Karpas-422 (cell line): ENCODE results near the gene CAPZA3. TPM values are rescaled to one million over a fixed set of nuclear protein-coding genes. Genes with fewer than 3 reads are reported as not detected.
"Not testable (repeated sequence)": the region's sequence is repeated elsewhere in the genome, so short reads cannot be mapped to it uniquely, and the experiment has no call there.

Experiments used
- DNase-seq: peaks from one replicate; pipeline ENCODE4 v3.0.0-alpha.2; 2015
- H2AFZ ChIP-seq: fragments of 200-600 bp; sonication (generic); 2 replicates; pipeline ENCODE4 v1.6.1; 2014; ENCODE audit warnings: antibody characterized with exemption, low read length, mixed read lengths
- H3K27ac ChIP-seq: fragments of 200-600 bp; sonication (generic); 2 replicates; pipeline ENCODE4 v1.5.1; 2014; ENCODE audit warnings: mild to moderate bottlenecking, low read length, moderate library complexity
- H3K27me3 ChIP-seq: fragments of 200-600 bp; sonication (generic); 2 replicates; pipeline ENCODE4 v1.6.1; 2014; ENCODE audit warnings: low read length, mixed read lengths
- H3K36me3 ChIP-seq: fragments of 200-600 bp; sonication (generic); 2 replicates; pipeline ENCODE4 v1.6.1; 2014; ENCODE audit warnings: low read length, mixed read lengths; ENCODE audit not compliant: insufficient read depth
- H3K4me1 ChIP-seq: fragments of 200-600 bp; sonication (generic); 2 replicates; pipeline ENCODE4 v1.6.1; 2014; ENCODE audit warnings: mild to moderate bottlenecking, low read length, mixed read lengths
- H3K4me2 ChIP-seq: fragments of 200-600 bp; sonication (generic); 2 replicates; pipeline ENCODE4 v1.6.1; 2014; ENCODE audit warnings: low read length, low read depth, mild to moderate bottlenecking; ENCODE audit not compliant: poor library complexity, severe bottlenecking
- H3K4me3 ChIP-seq: fragments of 200-600 bp; sonication (generic); 2 replicates; pipeline ENCODE4 v1.5.1; 2014; ENCODE audit warnings: mild to moderate bottlenecking, antibody characterized with exemption, low read length, mixed read lengths
- H3K79me2 ChIP-seq: fragments of 200-600 bp; sonication (generic); 2 replicates; pipeline ENCODE4 v1.6.1; 2014; ENCODE audit warnings: mild to moderate bottlenecking, low read length, mixed read lengths
- H3K9ac ChIP-seq: fragments of 200-600 bp; sonication (generic); 2 replicates; pipeline ENCODE4 v1.6.0; 2014; ENCODE audit warnings: low read length
- H3K9me2 ChIP-seq: fragments of 200-600 bp; sonication (generic), shearing (Covaris generic); replicated peaks from 2 replicates; pipeline ENCODE4 v1.6.0; 2014; ENCODE audit warnings: mild to moderate bottlenecking, low read length, moderate library complexity; ENCODE audit not compliant: insufficient read depth
- H3K9me3 ChIP-seq: fragments of 300-700, 200-600 bp; sonication (generic); 2 replicates; pipeline ENCODE4 v1.6.1; 2014; ENCODE audit warnings: low read length, mixed read lengths
- H4K20me1 ChIP-seq: fragments of 200-600 bp; sonication (generic); 2 replicates; pipeline ENCODE4 v1.6.1; 2014; ENCODE audit warnings: mild to moderate bottlenecking, antibody characterized with exemption, low read length, low read depth; ENCODE audit not compliant: insufficient read depth
- total RNA-seq: library from RNA; depleted of rRNA; stranded (reverse); fragments of >200 nt; shearing (Covaris generic); gene quantifications from 2 replicates; pipeline ENCODE4 v1.2.3, GENCODE V29; 2014; ENCODE audit warnings: low replicate concordance; rRNA removed

CAPZA3 gene
- total RNA-seq, 1 experiment from 2014 or later = not detected

- not testable (repeated sequence) for H3K27ac ChIP-seq, H3K9ac ChIP-seq, H3K36me3 ChIP-seq, DNase-seq, H4K20me1 ChIP-seq, H3K9me2 ChIP-seq, H3K9me3 ChIP-seq, H3K4me2 ChIP-seq, H3K4me3 ChIP-seq, H2AFZ ChIP-seq, H3K4me1 ChIP-seq, H3K79me2 ChIP-seq, H3K27me3 ChIP-seq
Observed at GRCh38 chr12:18766479-18766878, 28.6 kb downstream of the CAPZA3 start.

DNA sequence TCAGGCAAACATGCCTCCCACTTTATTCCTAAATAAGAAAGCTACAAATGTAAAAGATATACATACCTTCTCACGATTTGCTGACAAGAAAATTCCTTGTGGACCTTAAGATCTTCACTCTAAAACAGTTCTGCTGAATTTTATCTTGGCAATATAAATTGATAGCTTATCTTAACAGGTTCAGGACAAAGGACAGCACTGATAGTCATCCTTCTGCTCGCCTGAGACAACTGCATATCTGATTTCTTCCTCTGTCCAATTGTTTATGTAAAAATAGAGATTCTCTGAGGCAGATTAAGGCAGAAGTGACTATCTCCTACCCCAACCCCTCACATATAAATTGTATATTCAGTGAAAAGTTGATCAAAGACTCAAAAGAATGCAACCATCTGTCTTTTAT, 44.9 kb downstream of the CAPZA3 start:
- Histone ChIP-seq H3K36me3 (no peaks in the 10 kb centered on the region), H3K27me3 (no peaks in the 10 kb centered on the region), H3K9ac (no peak overlapping the region), H3K9me2 (no peaks in the 10 kb centered on the region), H2AFZ (no peak overlapping the region), H3K4me3 (no peak overlapping the region), H3K79me2 (no peaks in the 10 kb centered on the region), H3K27ac (no peak overlapping the region), H4K20me1 (no peaks in the 10 kb centered on the region), H3K4me1 (no peaks in the 10 kb centered on the region), H3K9me3 (no peaks in the 10 kb centered on the region), H3K4me2 (no peak overlapping the region)
- DNase-seq = no peak

DNA sequence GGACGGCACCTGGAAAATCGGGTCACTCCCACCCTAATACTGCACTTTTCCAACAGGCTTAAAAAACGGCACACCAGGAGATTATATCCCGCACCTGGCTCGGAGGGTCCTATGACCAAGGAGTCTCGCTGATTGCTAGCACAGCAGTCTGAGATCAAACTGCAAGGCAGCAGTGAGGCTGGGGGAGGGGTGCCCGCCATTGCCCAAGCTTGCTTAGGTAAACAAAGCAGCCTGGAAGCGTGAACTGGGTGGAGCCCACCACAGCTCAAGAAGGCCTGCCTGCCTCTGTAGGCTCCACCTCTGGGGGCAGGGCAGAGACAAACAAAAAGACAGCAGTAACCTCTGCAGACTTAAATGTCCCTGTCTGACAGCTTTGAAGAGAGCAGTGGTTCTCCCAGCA, 47.5 kb downstream of the CAPZA3 start:
- not testable (repeated sequence) for H3K9ac ChIP-seq, H3K4me2 ChIP-seq, H3K4me3 ChIP-seq, H4K20me1 ChIP-seq, H3K9me2 ChIP-seq, H3K36me3 ChIP-seq, H3K79me2 ChIP-seq, H3K27ac ChIP-seq, H3K4me1 ChIP-seq, H3K27me3 ChIP-seq, H3K9me3 ChIP-seq, DNase-seq, H2AFZ ChIP-seq

Other genes with a start within 250 kb of the CAPZA3 start
- gene PLCZ1, start 107 bp upstream of the CAPZA3 start, total RNA-seq = not detected in 2 replicates